Subcutaneous abdominal adipose tissue (tissue), 5 donors: ENCODE measurements around the gene STAG1.
"Not testable (repeated sequence)": the region's sequence is repeated elsewhere in the genome, so short reads cannot be mapped to it uniquely, and the experiment has no call there.

Experiments
- H3K27ac ChIP-seq: one replicate; pipeline ENCODE4 v1.7.0; 2013; ENCODE audit warnings: low read depth, mild to moderate bottlenecking, inconsistent platforms, low read length, moderate library complexity
- H3K27me3 ChIP-seq, 5 donors: one replicate each; pipeline ENCODE4 v1.7.0; 2013; ENCODE audit warnings: low read length in 5 of 5, inconsistent platforms in 1 of 5; ENCODE audit not compliant: control insufficient read depth in 5 of 5, insufficient read depth in 4 of 5
- H3K36me3 ChIP-seq, 5 donors: one replicate each; pipeline ENCODE4 v1.7.0; 2013; ENCODE audit warnings: low read length in 5 of 5; ENCODE audit not compliant: control insufficient read depth in 5 of 5, insufficient read depth in 5 of 5
- H3K4me1 ChIP-seq, 5 donors: one replicate each; pipeline ENCODE4 v1.7.0; 2013; ENCODE audit warnings: low read length in 5 of 5, mild to moderate bottlenecking in 3 of 5, moderate library complexity in 1 of 5; ENCODE audit not compliant: control insufficient read depth in 5 of 5, insufficient read depth in 5 of 5
- H3K4me3 ChIP-seq, 5 donors: one replicate each; pipeline ENCODE4 v1.7.0; 2013; ENCODE audit warnings: low read length in 5 of 5, low read depth in 1 of 5
- H3K9ac ChIP-seq, 5 donors: one replicate each; pipeline ENCODE4 v1.7.0; 2013; ENCODE audit warnings: low read length in 5 of 5, mild to moderate bottlenecking in 4 of 5, moderate library complexity in 3 of 5
- H3K9me3 ChIP-seq, 5 donors: one replicate each; pipeline ENCODE4 v1.7.0; 2013; ENCODE audit warnings: low read length in 5 of 5; ENCODE audit not compliant: control insufficient read depth in 5 of 5
- donor health status: healthy.
- donor health status: healthy.
- donor health status: healthy.
- donor health status: healthy.
- donor health status: healthy.

The STAG1 gene

GRCh38 chr3:136752172-136752421 is at the start of gene STAG1:
STAG1 (minus strand) TSS chr3:136752378; CDS start chr3:136630898, 121,480 bp downstream.
- Histone ChIP-seq H3K27ac (peak within 1 kb of the TSS; percentile 97), H3K4me3 (peak within 1 kb of the TSS; percentile 77 to 92 (median 79))

GRCh38 chr3:136801146-136801545 is 49.0 kb upstream of the STAG1 start:
- not testable (repeated sequence) for H3K9me3 ChIP-seq, H3K4me3 ChIP-seq, H3K27ac ChIP-seq, H3K9ac ChIP-seq, H3K36me3 ChIP-seq, H3K27me3 ChIP-seq
- peaks cover 7 to 17% (median 15%) of the 10 kb centered on the region in 5 donors for H3K4me1 ChIP-seq

More at GRCh38 chr3:136752172-136752421, at the start of gene STAG1:
- peak within 1 kb of the TSS; percentile 71 to 97 (median 95) for H3K9ac ChIP-seq
- no peaks in the 10 kb centered on the region for H3K27me3 ChIP-seq
- no peaks in the 10 kb centered on the region for H3K9me3 ChIP-seq
- H3K4me1 ChIP-seq = peaks cover 2 to 36% (median 32%) of the 10 kb centered on the region in 5 donors
- no peaks in the 10 kb centered on the region for H3K36me3 ChIP-seq

- Histone ChIP-seq H3K27ac (no peak overlapping the region), H3K9me3 (no peaks in the 10 kb centered on the region), H3K4me3 (no peak overlapping the region), H3K27me3 (no peaks in the 10 kb centered on the region), H3K4me1 (peaks cover 0 to 18% (median 12%) of the 10 kb centered on the region in 5 donors), H3K9ac (no peak overlapping the region), H3K36me3 (no peaks in the 10 kb centered on the region)
Observed at GRCh38 chr3:136792556-136793330, 40.6 kb upstream of the STAG1 start.

- Histone ChIP-seq H3K36me3 (no peaks in the 10 kb centered on the region), H3K9me3 (no peaks in the 10 kb centered on the region), H3K4me1 (peaks cover 2 to 33% (median 27%) of the 10 kb centered on the region in 5 donors), H3K9ac (no peak overlapping the region), H3K27ac (no peak overlapping the region), H3K4me3 (no peak overlapping the region), H3K27me3 (no peaks in the 10 kb centered on the region)
Observed at GRCh38 chr3:136790786-136791185, 38.6 kb upstream of the STAG1 start.

- no peak overlapping the region for H3K9ac ChIP-seq
- H3K27ac ChIP-seq = no peak overlapping the region
- no peaks in the 10 kb centered on the region for H3K27me3 ChIP-seq
- H3K36me3 ChIP-seq = no peaks in the 10 kb centered on the region
- no peak overlapping the region for H3K4me3 ChIP-seq
- peaks cover 2 to 33% (median 27%) of the 10 kb centered on the region in 5 donors for H3K4me1 ChIP-seq
- H3K9me3 ChIP-seq = no peaks in the 10 kb centered on the region
Observed at GRCh38 chr3:136789976-136790375, 37.8 kb upstream of the STAG1 start.

GRCh38 chr3:136788154-136788553 is 36.0 kb upstream of the STAG1 start:
- Histone ChIP-seq H3K36me3 (no peaks in the 10 kb centered on the region), H3K4me3 (no peak overlapping the region), H3K4me1 (peaks cover 2 to 29% (median 21%) of the 10 kb centered on the region in 5 donors), H3K9me3 (no peaks in the 10 kb centered on the region), H3K27ac (peak overlapping the region; percentile 50), H3K9ac (no peak overlapping the region), H3K27me3 (no peaks in the 10 kb centered on the region)

- H3K4me3 ChIP-seq = peak overlapping the region in 1 of 5 donors; percentile 30
- H3K27ac ChIP-seq = peak overlapping the region; percentile 95
- peak overlapping the region in 1 of 5 donors; percentile 53 for H3K9ac ChIP-seq
- H3K27me3 ChIP-seq = no peaks in the 10 kb centered on the region
- H3K36me3 ChIP-seq = no peaks in the 10 kb centered on the region
- H3K9me3 ChIP-seq = no peaks in the 10 kb centered on the region
- H3K4me1 ChIP-seq = peaks cover 2 to 29% (median 19%) of the 10 kb centered on the region in 5 donors
Observed at GRCh38 chr3:136787349-136787748, 35.2 kb upstream of the STAG1 start.

GRCh38 chr3:136783708-136784191 is 31.6 kb upstream of the STAG1 start:
- Histone ChIP-seq H3K4me3 (no peak overlapping the region), H3K9ac (no peak overlapping the region), H3K9me3 (no peaks in the 10 kb centered on the region), H3K36me3 (no peaks in the 10 kb centered on the region), H3K27me3 (no peaks in the 10 kb centered on the region), H3K27ac (no peak overlapping the region), H3K4me1 (peaks cover 2 to 23% (median 19%) of the 10 kb centered on the region in 5 donors)

- Histone ChIP-seq H3K27me3 (no peaks in the 10 kb centered on the region), H3K36me3 (no peaks in the 10 kb centered on the region), H3K4me1 (peaks cover 0 to 3% (median 0%) of the 10 kb centered on the region in 5 donors), H3K4me3 (no peak overlapping the region), H3K9me3 (no peaks in the 10 kb centered on the region), H3K27ac (no peak overlapping the region), H3K9ac (no peak overlapping the region)
Observed at GRCh38 chr3:136780741-136781140, 28.6 kb upstream of the STAG1 start.

- no peaks in the 10 kb centered on the region for H3K36me3 ChIP-seq
- H3K9ac ChIP-seq = no peak overlapping the region
- no peaks in the 10 kb centered on the region for H3K9me3 ChIP-seq
- no peaks in the 10 kb centered on the region for H3K27me3 ChIP-seq
- no peak overlapping the region for H3K4me3 ChIP-seq
- no peaks in the 10 kb centered on the region for H3K4me1 ChIP-seq
- no peak overlapping the region for H3K27ac ChIP-seq
Observed at GRCh38 chr3:136778865-136779264, 26.7 kb upstream of the STAG1 start.
